Muscle of back (tissue), 11 donors: Measurements from ENCODE around the gene RAD9A. TPM values are rescaled to one million over a fixed set of nuclear protein-coding genes. Genes with fewer than 3 reads are reported as not detected.

ENCODE experiments used
- DNase-seq, 3 donors: peaks; one replicate each; pipeline versions ENCODE4 v3.0.0 to v3.0.0-alpha.2; 2013
- polyA plus RNA-seq, 10 donors: library from polyadenylated mRNA; unstranded; fragments of 120-200 nt; gene quantifications; one replicate each; pipeline ENCODE4 v1.2.1, GENCODE V29; 2013; ENCODE audit not compliant: insufficient read length in 10 of 10

The RAD9A gene
- polyA plus RNA-seq, 10 donors = 7.7 to 13.4 (median 8.5) TPM

DNA sequence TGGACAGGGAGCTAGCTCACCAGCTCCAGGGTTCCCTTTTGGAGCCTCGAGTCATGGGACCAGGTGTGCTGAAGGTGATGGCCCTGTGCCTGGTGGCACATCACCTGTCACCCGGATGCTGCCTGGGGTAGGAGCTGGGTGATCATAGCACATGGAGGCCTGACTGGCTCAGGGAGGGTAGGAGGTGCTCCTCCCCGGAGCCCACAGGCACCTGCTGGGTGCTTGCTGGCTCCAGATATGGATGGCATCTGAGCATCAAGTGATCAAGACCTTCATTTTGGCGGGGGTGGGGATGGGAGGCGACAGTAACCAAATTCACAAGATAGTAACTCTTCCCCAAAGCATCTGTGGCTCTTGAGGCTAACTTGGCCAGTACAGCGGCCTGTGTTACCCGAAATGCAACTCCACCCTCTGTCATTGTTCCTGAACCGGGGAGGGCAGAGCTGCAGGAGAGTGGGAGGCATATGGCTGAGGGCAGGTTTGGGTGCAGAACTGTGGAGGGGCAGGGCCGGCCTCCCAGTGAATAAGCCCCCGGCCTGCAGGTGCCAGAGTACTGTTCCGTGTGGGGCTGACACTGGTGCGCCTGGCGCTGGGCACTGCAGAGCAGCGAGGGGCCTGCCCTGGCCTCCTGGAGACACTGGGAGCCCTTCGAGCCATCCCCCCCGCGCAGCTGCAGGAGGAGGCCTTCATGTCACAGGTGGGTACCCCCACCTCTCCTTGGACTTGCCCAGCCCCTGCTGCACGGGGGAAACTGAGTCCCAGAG lies 16.8 kb downstream of the RAD9A start:
- DNase-seq = no peak

DNA sequence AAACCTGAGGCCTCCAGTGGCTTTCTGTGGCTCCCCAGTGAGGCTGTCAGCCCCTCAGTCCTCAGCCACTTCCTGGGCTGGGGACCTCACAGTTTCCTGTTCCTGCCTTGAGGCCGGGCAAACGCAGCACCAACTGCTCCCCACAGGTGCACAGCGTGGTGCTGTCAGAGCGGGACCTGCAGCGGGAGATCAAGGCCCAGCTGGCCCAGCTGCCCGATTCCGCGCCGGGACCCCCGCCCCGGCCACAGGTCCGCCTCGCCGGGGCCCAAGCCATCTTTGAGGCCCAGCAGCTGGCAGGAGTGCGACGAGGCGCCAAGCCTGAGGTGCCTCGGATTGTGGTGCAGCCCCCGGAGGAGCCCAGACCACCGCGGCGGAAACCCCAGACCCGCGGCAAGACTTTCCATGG lies 17.5 kb downstream of the RAD9A start:
- DNase-seq = no peak

DNA sequence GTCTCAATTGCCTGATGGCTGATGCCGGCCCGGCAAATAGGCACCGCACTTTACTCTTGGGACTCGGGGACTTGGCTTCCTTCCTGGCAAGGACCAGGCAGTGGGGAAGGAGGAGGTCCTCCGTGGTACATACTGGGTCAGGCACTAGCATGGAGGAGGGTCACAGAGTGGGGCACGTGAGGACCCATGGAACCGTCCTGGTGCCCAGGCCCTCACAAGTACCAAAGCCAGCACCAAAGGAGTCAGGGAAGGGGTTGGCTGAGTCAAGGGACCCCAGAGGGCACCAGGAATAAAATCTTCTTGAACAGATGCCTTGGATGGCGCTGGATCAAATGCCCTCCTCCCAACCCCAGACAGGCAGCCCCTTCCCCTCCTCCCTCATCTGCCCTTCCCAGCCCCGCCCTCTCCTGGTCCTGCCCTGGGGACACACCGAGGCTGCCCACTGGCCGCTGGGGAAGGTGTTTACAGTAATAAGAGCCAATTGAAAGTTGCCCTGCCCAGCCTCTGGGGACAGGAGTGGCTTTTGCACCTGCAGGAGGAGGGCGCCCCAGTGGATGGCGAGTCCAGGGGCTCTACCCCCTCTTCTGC lies 18.1 kb downstream of the RAD9A start:
- DNase-seq = no peak

DNA sequence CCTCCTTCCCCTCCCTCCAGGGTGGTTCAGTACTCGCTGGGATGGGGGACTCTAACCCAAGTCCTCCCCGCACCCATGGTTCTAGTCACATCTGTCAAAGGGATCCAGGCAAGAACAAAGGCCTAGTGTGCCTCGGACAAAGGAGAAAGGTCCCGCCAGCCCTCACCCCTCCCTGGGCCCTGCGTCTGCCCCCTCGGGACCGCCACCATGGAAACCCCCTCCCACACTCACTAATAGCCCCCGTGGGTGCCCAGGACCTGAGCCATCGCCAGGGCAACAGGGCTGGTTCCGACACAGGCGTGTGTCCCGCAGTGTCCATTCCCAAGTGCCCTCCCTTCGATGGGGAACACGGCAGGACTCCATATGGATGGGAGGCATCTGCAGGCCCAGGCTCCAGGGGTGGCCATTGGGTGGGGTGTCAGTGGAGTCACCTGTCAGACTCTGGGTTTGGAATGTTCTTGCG lies 18.6 kb downstream of the RAD9A start:
- no peak for DNase-seq

DNA sequence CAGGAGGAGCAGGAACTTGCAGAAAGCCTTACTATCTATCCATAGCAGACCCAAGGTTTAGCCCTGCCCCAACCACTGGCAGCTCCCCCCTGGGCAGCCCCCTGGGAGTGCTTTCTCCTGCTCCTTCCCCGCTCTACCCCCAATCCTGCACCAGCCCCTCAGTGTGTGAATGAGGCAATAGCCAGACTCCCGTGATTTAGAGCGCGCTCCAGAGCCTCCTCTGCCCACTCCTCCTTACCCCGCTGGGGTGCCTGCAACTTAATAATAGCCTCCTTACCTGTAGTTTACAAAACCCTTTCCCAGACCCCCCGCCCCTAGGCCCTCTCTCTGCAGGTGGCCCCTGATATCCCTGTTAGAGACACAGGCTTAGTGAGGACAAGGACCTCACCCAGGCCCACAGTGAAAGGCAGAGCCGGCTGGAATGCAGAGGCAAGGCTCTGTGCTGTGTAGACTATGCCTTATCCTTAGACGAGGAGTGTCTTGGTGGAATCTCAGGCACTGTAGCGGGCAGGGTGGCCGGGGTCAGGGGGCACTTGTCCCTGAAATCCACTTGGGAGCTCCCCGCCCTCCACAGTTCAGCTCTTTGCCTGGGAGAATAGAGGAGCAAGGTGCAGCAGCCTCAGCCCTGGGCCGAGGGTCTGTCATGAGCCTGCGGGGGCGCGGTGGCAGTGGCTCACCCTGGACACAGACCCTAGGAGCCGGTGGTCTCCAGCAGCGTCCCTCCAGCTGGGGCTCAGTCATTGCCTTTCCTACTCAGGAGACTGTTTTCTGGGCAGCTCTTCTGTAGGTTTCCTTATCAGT lies 19.4 kb downstream of the RAD9A start:
- no peak for DNase-seq

DNA sequence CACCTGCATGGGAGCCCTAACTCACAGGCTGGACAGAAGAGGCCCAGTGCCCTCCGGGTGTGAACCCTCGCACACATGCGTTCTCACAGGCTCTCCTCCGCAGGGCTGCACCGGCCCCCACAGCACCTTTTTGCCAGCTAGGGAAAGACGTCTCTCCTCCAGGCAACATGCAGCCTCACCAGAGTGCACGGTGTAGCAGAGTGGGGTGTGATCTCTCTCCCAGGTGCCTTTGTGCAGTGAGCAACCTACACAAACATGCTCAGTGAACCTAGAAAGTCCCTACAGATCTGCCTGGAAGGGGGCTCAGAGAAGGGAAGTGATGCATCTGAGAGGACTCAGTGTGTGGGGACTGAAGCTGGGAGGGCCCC lies 20.0 kb downstream of the RAD9A start:
- DNase-seq = no peak

DNA sequence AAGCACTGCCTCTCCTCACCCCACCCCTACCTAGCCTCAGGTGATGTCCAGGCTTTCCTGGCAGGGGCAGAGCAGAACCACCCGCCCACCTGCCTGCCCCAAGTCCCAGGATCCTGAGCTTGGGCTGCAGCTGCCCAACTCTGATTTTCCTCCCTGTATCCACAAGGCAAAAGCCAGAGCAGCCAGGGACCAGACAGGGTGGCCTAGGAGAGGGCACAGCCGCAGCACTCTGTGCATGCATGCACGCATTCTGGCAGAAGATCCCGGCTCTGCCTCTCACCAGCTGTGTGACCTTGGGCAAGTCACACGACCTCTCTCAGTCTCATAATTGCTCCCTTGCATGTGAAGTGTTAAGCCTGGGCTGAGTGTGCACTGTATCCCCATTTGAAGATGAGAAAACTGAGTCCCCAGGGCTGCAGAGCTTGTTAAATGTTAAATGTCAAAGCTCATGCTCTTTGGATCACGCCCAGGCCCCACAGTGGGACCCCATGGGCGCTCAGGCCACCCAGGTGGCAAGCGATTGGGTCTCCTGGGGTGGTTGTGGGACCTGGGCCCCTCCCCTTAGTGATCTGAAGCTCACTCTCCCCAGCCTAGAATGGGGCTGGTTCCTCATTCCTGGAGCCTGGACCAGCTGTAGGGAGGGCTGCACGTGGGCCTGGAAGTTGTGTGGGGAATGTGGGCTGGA lies 20.9 kb downstream of the RAD9A start:
- no peak for DNase-seq

DNA sequence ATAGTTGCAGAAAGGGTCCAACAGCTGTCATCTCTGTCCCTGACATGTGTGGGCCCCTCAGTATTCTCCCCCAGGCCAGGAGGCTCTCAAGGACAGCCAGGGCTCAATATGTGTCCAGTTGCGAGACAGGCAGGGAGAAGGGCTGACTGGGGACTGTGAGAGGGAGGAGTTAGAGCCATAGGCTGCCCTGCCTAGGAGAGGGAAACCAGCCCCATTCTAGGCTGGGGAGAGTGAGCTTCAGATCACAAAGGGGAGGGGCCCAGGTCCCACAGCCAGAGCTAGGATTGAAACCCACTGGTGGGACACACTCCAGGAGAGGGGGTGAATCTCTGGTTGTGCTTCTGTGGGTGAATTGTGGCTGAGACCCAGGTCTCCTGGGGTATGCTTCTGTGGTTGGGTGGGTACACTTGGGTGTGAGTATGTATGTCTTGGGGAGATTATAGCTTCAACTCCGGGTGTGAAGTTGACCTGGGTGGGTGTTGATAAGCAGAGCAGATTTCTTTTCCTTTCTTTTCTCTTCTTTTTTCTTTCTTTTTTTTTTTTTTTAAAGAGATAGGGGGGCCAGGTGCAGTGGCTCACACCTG lies 21.6 kb downstream of the RAD9A start:
- DNase-seq = no peak

DNA sequence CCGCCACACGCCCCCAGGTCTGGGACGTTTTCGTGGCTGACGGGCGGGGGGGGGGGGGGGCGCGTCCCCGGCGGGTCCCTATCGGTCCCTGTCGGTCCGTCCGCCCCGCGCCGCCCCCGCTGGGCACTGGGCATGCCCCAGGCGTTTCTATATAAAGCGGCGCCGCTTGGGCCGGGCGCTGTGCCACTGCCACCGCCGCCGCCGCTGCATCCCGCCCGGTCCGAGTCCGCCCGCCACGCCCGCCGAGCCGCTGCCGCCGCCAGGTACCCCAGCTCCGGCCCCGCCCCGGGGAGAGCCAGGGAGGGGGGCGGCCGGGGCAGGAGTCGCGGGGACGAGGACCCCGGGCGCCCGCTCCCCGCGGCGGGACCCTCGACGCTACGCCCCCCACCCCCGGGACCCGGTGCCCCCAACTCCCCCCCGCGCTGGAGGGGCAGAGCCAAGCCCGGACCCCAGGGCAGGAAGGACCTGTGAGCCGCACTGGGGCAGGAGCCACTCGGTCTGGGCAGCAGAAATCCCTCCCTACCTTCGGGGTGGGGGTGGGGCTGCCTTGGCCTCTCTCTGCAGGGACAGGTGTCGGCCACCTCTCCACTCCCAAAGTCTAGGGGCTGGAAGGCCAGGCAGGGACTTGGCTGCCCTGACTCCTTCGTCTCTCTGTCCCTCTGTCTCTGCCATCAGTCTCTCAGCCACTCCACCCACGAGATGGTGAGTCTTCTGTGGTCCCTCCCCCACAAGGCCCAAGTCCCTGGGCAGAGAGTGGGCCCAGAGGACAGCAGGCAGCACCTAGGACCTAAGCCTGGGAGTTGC lies 23.9 kb downstream of the RAD9A start, which contains the start of gene CARNS1:
Gene CARNS1 (plus strand): TSS at position 178 of the 804 bp plus-strand sequence. CDS start 522 bp downstream, at position 700.
- no peak for DNase-seq

DNA sequence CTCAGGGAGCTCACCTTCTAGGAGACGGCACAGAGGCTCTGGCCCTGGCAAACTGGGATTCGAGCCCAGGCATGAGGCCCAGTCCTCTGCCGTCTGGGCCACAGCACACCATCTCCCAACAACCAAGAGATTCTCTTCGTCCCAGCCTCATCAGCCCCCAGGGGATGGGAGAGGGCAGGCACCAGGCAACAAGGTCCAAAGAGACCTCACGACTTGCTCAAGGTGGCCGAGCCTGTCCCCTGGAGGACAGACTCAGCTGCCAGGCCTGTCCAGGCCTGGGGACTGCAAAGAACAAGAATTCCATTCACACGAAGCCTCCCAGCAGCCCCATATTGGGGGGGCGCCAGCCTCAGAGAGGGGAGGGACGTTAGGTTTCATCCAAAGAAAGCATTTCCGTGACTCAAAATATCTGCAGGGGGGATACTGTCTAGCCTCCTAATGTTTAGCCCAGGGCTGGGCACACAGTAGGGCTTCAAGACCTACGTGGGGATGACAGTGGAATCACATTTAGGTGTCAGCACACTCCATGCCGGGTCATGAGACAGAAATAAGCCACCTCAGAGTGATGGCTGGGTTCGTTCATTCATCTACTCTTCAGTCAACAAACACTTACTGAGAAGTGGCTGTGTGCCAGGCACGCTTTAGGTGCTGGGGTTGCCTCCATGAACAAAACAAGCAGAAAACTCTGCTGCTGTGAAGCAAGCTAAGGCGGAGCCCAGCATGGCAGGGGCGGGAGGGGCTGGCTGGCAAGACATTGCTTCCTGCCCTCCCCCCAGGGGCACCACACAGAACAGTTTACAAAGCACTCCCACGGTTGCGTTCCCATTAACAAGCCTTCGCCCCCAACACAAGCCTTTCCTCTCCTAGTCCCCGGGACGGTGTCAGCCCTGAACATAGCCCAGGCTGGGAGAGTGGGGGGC lies 24.9 kb downstream of the RAD9A start:
- DNase-seq = peak in 1 of 3 donors; percentile 52

DNA sequence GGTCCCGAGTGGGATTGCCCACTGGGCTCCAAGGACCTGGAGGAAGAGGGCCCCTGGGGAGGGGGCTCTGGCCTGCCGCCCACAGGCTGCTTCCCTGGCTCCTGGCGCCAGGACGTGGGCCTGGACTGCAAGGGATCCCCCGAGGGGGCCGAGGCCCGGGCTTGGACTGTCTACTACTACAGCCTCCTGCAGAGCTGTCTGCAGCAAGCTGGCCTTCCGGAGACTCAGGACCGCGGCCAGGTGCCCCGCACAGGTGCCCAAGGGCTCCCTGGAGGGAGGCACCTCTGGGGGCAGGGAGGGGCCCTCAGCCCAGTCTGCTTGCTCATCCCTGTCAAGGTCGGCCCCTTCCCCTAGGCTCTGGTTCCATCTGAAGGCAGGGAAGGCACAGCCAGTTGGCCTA lies 25.6 kb downstream of the RAD9A start:
- DNase-seq = no peak

DNA sequence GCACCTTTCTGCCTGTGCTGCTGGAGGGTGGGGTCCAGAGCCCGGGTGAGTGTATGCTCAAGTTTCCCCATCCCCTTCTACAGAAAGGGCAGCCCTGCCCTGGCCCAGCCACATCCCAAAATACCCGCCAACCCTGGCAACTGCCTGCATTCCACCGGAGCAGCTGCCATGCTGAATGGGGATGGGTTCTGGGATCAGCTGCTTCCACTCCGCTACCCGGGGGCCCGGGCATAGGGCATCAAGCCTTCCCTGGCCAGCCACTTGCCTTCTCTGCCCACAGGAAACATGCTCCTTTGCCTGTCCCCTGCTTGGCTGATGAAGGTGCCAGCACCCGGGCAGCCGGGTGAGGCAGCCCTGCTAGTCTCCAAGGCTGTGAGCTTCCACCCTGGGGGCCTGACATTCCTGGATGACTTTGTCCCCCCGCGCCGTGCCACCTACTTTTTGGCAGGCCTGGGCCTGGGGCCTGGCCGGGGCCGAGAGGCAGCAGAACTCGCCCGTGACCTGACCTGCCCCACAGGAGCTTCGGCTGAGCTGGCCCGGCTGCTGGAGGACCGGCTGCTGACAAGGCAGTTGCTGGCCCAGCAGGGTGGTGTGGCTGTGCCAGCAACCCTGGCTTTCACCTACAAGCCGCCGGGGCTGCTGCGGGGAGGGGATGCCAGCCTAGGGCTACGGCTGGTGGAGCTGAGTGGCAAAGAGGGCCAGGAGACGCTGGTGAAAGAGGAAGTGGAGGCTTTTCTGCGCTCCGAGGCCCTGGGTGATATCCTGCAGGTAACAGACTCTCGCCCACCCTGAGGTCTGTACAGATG lies 26.9 kb downstream of the RAD9A start:
- DNase-seq = peak; percentile 64 to 77 (median 76)

DNA sequence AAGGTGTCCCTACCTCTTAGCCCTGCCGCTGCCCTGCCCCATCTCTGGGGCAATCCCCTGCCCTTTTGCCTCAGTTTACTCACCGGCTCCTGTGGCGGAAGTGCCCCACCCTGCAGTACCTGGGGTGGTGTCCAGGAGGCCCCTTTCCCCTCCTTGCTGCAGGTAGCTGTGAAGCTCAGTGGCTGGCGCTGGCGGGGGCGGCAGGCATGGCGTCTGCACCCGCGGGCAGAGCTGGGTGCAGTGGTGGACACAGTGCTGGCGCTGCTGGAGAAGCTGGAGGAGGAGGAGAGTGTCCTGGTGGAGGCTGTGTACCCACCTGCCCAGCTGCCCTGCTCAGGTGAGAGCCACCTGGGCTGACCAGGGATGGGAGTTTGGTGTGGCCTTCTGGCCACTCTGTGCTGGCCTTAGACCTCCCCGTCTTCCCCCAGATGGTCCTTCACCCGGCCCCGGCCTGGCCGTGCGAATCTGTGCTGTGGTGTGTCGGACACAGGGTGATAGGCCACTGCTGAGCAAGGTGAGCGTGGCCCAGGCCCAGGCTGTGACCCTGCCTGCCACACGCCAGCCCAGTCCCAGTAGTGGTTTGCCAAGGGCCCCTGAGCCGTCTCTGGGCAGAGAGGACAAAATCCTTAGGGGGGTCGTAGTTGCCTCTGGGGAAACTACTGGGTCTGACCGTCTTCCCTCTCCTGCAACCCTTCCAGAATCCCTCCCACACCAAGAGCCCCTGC lies 27.7 kb downstream of the RAD9A start:
- no peak for DNase-seq

DNA sequence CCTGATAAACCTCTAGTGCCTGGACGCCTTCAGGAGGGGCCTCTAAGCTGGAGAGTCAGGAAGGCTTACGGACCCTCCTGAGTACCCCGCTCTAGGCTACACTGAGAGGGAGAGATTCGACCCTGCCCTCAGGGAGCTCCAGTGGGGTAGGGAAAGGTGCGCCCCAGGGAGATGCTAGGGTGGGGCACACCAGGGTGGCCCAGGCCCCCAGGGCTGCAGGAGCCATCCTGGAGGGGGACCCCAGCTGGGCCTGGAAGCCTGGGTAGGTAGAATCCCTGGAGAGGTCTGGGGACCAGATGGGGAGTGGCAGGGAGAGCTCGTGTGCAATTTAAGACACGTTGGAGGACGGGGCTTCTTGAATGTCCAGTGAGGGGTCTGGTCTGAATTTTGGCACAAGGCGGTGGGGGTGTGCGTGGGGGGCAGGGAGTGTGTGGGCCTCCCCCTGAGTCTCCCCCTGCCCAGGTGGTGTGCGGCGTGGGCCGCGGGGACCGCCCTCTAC lies 28.4 kb downstream of the RAD9A start:
- DNase-seq = no peak

DNA sequence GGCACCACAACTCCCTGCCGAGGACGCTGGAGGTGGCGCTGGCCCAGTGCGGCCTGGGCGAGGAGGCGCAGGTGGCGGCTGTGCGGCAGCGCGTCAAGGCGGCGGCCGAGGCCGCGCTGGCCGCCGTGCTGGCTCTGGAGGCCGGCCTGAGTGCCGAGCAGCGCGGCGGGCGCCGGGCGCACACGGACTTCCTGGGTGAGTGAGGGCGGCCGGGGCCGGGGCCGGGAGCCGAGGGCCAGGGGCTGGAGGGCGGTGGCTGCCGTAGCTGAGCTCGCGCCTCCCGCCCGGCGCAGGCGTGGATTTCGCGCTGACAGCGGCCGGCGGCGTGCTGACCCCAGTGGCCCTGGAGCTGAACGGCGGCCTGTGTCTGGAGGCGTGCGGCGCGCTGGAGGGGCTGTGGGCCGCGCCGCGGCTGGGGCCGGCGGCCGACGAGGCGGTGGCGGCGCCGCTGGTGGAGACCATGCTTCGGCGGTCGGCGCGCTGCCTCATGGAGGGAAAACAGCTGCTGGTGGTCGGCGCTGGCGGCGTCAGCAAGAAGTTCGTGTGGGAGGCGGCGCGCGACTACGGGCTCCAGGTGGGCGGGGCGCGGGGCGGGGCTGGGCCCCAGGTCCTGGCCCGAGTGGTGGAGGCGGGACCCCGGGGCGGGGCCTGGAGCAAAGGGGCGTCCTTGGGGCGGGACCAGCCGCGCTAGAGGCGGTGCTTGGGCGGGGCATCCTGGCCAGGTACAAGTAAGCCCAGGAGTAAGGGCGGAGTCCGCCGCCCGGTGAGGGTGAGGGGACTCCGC lies 29.1 kb downstream of the RAD9A start:
- DNase-seq = peak; percentile 90 to 96 (median 93)

DNA sequence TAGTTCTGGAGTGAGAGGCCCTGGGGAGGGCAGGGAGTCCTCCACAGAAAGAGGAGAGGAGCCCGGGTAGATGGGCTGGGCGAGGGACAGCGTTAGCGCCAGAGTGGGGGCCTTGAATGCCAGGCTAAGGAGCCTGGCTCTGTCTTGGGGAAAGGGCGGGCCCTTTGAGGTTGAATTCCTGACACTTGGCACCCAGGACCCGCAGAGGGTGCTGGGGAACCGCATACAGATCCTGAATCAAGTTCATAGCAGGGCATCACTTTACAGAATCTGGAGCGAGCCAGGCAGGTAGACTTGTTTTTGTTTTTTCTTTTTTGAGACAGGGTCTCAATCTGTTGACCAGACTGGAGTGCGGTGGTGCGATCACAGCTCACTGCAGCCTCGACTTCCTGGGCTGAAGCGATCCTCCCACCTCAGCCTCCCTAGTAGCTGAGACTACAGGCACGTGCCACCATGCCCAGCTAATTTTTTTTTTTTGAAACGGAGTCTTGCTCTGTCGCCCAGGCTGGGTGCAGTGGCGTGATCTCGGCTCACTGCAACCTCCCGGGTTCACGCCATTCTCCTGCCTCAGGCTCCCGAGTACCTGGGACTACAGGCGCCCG lies 29.7 kb downstream of the RAD9A start:
- DNase-seq = no peak

DNA sequence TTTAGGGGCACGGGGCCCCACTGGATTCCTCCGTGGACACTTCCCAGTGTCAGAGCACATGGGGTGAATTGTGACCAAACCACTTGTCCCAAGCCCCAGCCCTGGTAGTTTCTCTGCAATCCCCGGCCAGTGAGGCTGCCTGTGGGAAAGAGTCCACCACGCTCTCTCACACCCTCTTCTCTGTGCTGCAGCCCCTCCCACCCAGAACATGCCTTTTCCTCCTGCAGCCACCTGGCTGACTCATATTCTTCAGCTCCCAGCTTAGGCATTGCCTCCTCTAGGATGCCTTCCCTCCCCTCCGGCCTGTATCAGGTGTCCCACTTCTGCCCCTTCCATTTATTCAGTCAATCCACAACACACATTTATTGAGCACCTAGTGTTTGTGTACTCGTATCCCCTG lies 31.1 kb downstream of the RAD9A start:
- no peak for DNase-seq
